Measurements from ENCODE around the gene CD47. TPM values are rescaled to one million over a fixed set of nuclear protein-coding genes. Genes with fewer than 3 reads are reported as not detected.

CD47 gene
- total and polyA plus RNA-seq, 12 donors = 17.9 to 76.3 (median 47.6) TPM

DNA sequence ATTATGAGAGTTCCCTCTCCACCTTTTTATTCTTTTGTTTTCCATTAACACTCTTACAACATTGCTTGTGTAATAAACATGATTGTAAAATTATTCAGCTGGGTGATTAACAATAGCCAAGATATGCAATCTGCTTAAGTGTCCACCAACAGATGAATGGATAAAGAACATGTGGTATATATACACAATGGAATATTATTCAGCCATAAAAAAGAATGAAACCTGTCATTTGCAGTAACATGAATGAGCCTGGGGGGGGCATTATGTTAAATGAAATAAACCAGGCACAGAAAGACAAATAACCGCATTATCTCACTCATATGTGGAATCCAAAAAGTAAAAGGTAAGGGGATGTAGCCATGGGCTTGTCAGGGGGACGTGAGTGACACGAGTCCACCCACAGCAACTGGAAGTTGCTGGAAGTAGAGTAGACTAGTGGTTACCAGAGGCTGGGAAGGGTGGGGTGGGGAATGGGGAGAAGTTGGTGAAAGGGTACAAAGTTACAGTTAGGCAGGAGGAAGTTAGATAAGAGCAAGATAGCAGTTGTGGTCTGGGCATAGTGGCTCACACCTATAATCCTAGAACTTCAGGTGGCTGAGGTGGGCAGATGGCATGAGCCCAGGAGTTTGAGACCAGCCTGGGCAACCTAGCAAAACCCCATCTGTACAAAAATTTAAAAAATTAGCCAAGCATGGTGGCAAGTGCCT is 28.7 kb upstream of the CD47 start:
- Histone ChIP-seq H3K27me3 (peaks cover 0 to 4% (median 0%) of the 10 kb centered on the region in 7 donors), H3K4me1 (peaks cover 0 to 17% (median 0%) of the 10 kb centered on the region in 9 donors), H3K4me3 (no peak overlapping the region), H3K36me3 (no peaks in the 10 kb centered on the region), H3K9me3 (no peaks in the 10 kb centered on the region), H3K27ac (no peak overlapping the region)
- DNase-seq (no peak), ATAC-seq (no peak)
- intact Hi-C loops (cut with DNase I) = no loop called here
- WGBS, 2 donors = 90 to 97% methylated on average over 3 of the region's 3 CpGs
- TF ChIP-seq, protein P1, sequence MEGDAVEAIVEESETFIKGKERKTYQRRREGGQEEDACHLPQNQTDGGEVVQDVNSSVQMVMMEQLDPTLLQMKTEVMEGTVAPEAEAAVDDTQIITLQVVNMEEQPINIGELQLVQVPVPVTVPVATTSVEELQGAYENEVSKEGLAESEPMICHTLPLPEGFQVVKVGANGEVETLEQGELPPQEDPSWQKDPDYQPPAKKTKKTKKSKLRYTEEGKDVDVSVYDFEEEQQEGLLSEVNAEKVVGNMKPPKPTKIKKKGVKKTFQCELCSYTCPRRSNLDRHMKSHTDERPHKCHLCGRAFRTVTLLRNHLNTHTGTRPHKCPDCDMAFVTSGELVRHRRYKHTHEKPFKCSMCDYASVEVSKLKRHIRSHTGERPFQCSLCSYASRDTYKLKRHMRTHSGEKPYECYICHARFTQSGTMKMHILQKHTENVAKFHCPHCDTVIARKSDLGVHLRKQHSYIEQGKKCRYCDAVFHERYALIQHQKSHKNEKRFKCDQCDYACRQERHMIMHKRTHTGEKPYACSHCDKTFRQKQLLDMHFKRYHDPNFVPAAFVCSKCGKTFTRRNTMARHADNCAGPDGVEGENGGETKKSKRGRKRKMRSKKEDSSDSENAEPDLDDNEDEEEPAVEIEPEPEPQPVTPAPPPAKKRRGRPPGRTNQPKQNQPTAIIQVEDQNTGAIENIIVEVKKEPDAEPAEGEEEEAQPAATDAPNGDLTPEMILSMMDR (IDR thresholded peaks at IDR 0.05) = no peak

DNA sequence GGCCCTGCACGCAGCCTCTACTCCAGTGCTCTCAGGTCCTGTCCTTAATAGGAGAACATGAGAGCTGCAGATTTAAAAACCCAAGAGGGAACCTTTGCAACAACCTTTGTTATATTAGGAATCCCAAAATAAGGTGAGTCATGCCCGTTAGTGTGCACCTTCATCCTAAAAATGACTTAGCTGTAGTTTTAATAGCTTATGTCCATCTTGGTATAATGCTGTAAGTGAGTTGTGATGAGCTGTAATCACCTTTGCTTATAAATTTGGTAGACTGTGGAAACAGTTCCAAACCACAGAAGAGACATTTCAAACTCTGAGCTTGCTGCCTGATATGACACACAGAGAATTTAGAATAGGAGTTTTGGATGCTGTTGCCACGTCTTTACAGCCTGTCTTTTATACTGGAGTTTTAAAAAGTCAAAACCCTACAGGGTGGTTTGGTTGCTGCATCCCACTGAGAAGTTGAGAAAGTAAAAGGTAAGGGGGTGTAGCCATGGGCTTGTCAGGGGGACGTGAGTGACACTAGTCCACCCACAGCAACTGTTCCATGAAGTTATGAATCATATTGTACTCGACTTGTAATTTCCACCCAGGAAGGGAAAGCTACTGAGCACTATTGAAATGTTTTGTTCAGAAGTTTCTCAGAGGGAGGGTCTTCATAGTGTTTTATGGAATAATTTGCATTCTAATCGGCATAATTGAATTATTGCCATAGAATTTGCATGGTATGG is 27.4 kb upstream of the CD47 start:
- Histone ChIP-seq H3K27ac (no peak overlapping the region), H3K36me3 (no peaks in the 10 kb centered on the region), H3K4me1 (peaks cover 0 to 8% (median 0%) of the 10 kb centered on the region in 9 donors), H3K4me3 (no peak overlapping the region), H3K9me3 (no peaks in the 10 kb centered on the region), H3K27me3 (peaks cover 0 to 4% (median 0%) of the 10 kb centered on the region in 7 donors)
- intact Hi-C loops (cut with DNase I) = no loop called here
- 74 to 79% methylated on average over 6 of the region's 6 CpGs for WGBS, 2 donors
- TF ChIP-seq, protein P1 (IDR thresholded peaks at IDR 0.05) = no peak
- no peak for DNase-seq
- no peak for ATAC-seq

DNA sequence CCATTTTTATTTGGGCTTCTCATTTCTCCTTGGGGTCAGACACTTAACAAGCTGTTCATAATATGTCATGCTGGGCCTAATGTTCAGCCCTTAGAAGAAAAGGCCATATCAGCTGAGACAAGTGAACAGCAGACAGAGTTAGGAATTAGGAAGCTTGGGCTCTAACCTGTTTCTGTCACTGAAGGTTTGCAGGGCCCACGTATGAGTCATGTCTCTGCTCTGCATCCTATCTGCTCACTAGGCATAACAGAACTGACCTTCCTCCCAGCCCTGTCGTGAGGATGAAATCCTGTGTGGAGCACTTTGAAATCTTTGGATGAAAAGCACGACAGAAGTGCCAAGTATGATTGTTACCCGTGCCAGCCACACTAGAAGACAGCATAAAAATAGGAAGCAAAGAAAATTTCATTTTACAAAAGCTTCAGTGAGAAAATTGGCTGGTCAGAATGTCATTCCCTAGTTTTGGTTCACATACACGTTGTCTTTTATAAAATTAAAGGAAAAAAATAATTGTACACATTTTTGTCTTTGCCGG is 26.5 kb upstream of the CD47 start:
- H3K27me3 ChIP-seq = peaks cover 0 to 4% (median 0%) of the 10 kb centered on the region in 7 donors

More for the DNA sequence above, 26.5 kb upstream of the CD47 start:
- ATAC-seq (peak in 3 of 8 donors; percentile 59 to 74 (median 74)), DNase-seq (no peak)
- 40 to 46% methylated on average over 6 of the region's 6 CpGs for WGBS, 2 donors
- TF ChIP-seq, protein P1 (IDR thresholded peaks at IDR 0.05) = no peak
- no peak overlapping the region for H3K27ac ChIP-seq
- no peak overlapping the region for H3K4me3 ChIP-seq
- no peaks in the 10 kb centered on the region for H3K9me3 ChIP-seq
- H3K4me1 ChIP-seq = peaks cover 0 to 8% (median 0%) of the 10 kb centered on the region in 9 donors
- intact Hi-C loops (cut with DNase I) = no loop called here
- no peaks in the 10 kb centered on the region for H3K36me3 ChIP-seq
